ENCODE data around the gene OVAAL. TPM values are rescaled to one million over a fixed set of nuclear protein-coding genes. Genes with fewer than 3 reads are reported as not detected.

Gene OVAAL
- total and polyA plus RNA-seq, 2 donors (not counting 3 experiments of a cell fraction or from before 2014, with no cell fraction given), result 0.04 TPM; not detected in 1

DNA sequence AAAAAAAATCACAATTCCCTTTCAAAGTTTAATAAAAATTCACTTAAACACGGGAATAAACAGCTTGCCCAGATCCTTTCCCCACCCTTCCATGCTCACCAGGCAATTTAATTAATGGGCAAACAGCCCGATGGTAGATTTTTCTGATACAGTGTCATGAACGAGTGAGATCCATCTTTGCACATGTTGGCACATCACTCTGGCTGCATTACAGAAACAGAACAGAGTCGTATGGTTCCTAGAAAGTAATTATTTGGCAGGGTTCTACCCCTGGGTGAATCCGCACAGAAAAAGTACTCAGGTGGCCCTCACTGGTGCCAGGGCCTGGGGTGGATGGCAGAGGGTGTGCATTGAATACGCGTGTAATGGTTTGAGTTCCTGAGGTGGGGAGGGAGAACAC is 24.6 kb upstream of the OVAAL start:
- peaks cover 8 to 21% of the 10 kb centered on the region in 2 experiments for H3K27me3 ChIP-seq (ENCODE audit: control insufficient read depth in 2 of 2, insufficient read depth in 2 of 2, low read length in 2 of 2)
- DNase-seq (ENCODE audit: low read depth, low spot score) (no peak), FAIRE-seq (no peak)
- intact Hi-C loops (cut with micrococcal nuclease) (loop anchor here (5.0 kb wide), 3 partner anchors 503 to 633 kb away; partner anchors contain the start of gene IER5), dilution Hi-C loops (cut with MboI; ENCODE audit: extremely low pct_ligation_motif_present, low sequenced_read_pairs) (no loop called here)
- ChIA-PET CTCF (interaction anchor here (0.7 to 14.3 kb wide), 11 partner anchors 16 to 608 kb away, joined by 3 to 247 read pairs (median 4); partner anchors contain the start of genes ACBD6 and XPR1), POLR2A (no interaction called here)
- H3K79me2 ChIP-seq (ENCODE audit: control insufficient read depth, insufficient read depth, low read length), result no peaks in the 10 kb centered on the region
- H3K27ac ChIP-seq (ENCODE audit: insufficient read depth, low read depth, low read length), result no peak overlapping the region
- no peak overlapping the region for H3K4me2 ChIP-seq (ENCODE audit: insufficient read depth, low read length)
- BruUV-seq (replicated peaks), result no TSS peak
- TF ChIP-seq GATA2 (IDR thresholded peaks at IDR 0.05; ENCODE audit: insufficient read depth, insufficient read length, low read depth, low read length), result no peak
- TF ChIP-seq, protein P1, sequence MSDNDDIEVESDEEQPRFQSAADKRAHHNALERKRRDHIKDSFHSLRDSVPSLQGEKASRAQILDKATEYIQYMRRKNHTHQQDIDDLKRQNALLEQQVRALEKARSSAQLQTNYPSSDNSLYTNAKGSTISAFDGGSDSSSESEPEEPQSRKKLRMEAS (IDR thresholded peaks at IDR 0.05; ENCODE audit: insufficient read depth, insufficient read length), result no peak
- no peak for TF ChIP-seq FOS (IDR thresholded peaks at IDR 0.05; ENCODE audit: borderline replicate concordance, insufficient read depth, low read length)
- no peak for TF ChIP-seq JUN (IDR thresholded peaks at IDR 0.05; ENCODE audit: borderline replicate concordance, insufficient read depth, insufficient read length, low read depth)
- no peak for TF ChIP-seq POLR2AphosphoS5 (IDR thresholded peaks at IDR 0.05; ENCODE audit: insufficient read depth, low read depth, low read length)
- no peak for TF ChIP-seq EZH2 (IDR thresholded peaks at IDR 0.05; ENCODE audit: borderline replicate concordance, low read depth, low read length, severe bottlenecking)
- no peak for TF ChIP-seq MYC (IDR thresholded peaks at IDR 0.05; ENCODE audit: low read depth, low read length)
- TF ChIP-seq, protein P2, sequence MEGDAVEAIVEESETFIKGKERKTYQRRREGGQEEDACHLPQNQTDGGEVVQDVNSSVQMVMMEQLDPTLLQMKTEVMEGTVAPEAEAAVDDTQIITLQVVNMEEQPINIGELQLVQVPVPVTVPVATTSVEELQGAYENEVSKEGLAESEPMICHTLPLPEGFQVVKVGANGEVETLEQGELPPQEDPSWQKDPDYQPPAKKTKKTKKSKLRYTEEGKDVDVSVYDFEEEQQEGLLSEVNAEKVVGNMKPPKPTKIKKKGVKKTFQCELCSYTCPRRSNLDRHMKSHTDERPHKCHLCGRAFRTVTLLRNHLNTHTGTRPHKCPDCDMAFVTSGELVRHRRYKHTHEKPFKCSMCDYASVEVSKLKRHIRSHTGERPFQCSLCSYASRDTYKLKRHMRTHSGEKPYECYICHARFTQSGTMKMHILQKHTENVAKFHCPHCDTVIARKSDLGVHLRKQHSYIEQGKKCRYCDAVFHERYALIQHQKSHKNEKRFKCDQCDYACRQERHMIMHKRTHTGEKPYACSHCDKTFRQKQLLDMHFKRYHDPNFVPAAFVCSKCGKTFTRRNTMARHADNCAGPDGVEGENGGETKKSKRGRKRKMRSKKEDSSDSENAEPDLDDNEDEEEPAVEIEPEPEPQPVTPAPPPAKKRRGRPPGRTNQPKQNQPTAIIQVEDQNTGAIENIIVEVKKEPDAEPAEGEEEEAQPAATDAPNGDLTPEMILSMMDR (IDR thresholded peaks at IDR 0.05; ENCODE audit: extremely low read depth in 1 of 2, insufficient read depth in 1 of 2, low read depth in 1 of 2, low read length in 2 of 2), result no peak
- TF ChIP-seq POLR2A (IDR thresholded peaks at IDR 0.05; ENCODE audit: low read depth, low read length), result no peak
- H3K9me1 ChIP-seq (replicated peaks; ENCODE audit: control insufficient read depth, extremely low read depth, insufficient read depth, low read length), result no peaks in the 10 kb centered on the region
- H3K36me3 ChIP-seq (ENCODE audit: control insufficient read depth in 2 of 2, extremely low read depth in 1 of 2, insufficient read depth in 2 of 2, low read length in 2 of 2), result no peaks in the 10 kb centered on the region
- no peaks in the 10 kb centered on the region for H3K9me3 ChIP-seq (replicated peaks; ENCODE audit: control insufficient read depth, insufficient read depth, low read length)
- H3K4me1 ChIP-seq (ENCODE audit: control insufficient read depth, extremely low read depth, insufficient read depth, low read length), result peaks cover 14% of the 10 kb centered on the region
- no peak overlapping the region for H3K9ac ChIP-seq (replicated peaks; ENCODE audit: extremely low read depth, insufficient read depth, low read length)
- no peak overlapping the region for H3K4me3 ChIP-seq (replicated peaks in 1 of 3; ENCODE audit: insufficient read depth in 1 of 3, low read depth in 1 of 3, low read length in 3 of 3)
- H4K20me1 ChIP-seq (replicated peaks; ENCODE audit: control insufficient read depth, extremely low read depth, insufficient read depth, low read length), result no peaks in the 10 kb centered on the region
- no peak overlapping the region for H2AFZ ChIP-seq (ENCODE audit: low read depth, low read length)
